Retinal pigment epithelial cell (primary cell): Measurements from ENCODE around the gene EXOC4.

Source experiments
- DNase-seq: peaks from one replicate; pipeline ENCODE4 v3.0.0-alpha.2; 2010; ENCODE audit warnings: low read depth
- H3K4me3 ChIP-seq: 2 replicates; pipeline ENCODE4 v1.5.1; 2011; ENCODE audit warnings: mild to moderate bottlenecking, low read length, control low read depth, moderate library complexity
- TF ChIP-seq, protein P1 (sequence below): conservative IDR thresholded peaks from 2 replicates; pipeline ENCODE4 v1.5.1; 2011; ENCODE audit warnings: low read depth, low read length, control low read depth, inconsistent platforms

The EXOC4 gene

DNA sequence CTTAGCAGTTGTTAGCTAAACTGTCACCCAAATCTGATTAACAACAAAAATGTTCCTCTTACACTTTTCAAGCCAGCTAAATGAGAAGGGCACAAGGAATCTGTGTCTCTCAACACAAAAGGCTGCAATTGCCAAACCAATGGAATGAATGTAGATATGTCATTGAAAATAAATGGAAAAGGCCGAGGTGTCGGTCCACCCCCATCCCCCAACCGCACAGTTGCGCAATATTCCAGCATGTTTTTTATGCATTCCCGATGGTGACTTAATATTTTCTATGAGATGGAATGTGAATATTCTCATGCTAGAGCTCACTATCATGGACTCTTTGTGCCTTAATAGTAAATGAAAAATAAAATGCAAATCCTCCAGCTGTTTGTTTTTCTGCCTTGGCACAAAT, 692.6 kb downstream of the EXOC4 start:
- H3K4me3 ChIP-seq, result no peak overlapping the region
- no peak for DNase-seq
- TF ChIP-seq, protein P1, sequence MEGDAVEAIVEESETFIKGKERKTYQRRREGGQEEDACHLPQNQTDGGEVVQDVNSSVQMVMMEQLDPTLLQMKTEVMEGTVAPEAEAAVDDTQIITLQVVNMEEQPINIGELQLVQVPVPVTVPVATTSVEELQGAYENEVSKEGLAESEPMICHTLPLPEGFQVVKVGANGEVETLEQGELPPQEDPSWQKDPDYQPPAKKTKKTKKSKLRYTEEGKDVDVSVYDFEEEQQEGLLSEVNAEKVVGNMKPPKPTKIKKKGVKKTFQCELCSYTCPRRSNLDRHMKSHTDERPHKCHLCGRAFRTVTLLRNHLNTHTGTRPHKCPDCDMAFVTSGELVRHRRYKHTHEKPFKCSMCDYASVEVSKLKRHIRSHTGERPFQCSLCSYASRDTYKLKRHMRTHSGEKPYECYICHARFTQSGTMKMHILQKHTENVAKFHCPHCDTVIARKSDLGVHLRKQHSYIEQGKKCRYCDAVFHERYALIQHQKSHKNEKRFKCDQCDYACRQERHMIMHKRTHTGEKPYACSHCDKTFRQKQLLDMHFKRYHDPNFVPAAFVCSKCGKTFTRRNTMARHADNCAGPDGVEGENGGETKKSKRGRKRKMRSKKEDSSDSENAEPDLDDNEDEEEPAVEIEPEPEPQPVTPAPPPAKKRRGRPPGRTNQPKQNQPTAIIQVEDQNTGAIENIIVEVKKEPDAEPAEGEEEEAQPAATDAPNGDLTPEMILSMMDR, result no peak

DNA sequence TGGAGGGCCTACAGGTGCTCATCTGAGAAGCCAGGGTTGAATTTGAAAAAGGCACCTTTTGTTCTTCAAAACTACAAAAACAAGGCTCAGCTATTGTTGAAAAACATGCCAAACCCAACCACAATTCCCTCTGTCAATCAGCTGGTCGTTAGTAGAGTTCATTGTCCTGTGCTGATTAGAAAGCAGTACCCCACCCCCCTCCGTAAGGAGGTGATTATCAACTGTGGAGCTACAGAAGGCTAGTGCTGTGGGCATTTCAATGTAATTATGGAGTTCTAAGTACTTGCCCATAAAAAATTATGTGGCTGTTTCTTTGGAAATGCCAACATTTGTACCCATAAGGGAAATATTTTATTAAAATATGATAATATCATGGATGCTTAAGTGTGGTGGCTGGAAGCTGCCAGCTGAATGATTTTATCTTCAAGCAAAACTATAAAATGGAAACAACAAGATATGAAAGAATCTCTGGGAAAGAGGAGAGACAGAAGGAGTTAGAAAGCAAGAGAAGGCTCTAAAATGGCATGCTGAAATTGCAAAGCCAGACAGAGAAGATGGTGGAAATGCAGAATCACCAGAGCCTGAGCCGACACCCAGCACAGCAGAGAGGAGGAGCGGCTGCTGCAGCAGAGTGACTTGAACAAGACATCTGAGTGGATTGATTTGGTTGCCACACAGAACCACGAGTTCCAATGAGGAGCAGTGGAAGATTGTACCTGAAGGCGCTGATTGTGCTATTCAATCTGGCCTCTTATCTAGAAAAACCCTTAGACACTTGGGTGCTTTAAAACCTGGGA, 694.8 kb downstream of the EXOC4 start:
- no peak for DNase-seq
- TF ChIP-seq, protein P1, result no peak
- H3K4me3 ChIP-seq, result no peak overlapping the region

DNA sequence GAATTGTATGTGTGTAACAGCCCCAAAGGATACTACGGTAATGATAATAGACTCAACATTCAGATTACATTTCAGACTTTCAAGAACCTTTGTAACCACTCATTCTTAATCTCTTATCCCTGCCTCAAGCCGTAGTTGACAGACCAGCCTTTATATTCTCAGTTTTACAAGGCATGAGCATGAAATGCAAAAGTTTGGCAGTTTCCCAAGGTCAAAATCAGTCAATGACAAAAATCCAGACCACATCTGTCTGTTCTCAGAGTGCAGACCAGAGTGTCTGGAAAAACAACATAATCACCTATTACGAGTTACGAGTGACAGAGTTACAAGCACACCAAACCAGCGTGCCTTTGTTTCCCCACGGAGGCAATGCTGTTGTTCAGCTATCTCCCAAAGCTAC, 695.7 kb downstream of the EXOC4 start:
- no peak for DNase-seq
- TF ChIP-seq, protein P1, result no peak
- H3K4me3 ChIP-seq, result no peak overlapping the region

DNA sequence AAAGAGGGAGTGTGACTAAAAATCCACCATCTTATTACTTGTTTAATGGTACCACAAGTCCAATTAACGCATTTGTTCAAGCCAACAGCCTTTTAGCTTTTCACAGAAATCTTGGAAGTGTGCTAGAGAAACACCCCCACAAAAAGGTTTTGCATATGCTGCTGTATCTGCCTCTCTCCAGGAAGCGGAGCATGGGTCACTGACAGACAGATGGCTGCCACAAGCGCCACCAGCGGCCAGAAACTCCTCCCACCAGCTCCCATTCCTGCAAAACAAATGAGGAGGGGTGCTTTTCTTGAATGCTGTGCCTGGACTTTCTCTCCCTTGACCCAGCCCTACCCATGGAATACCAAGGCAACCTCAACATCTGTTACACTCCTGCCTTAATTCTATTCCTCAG, 698.0 kb downstream of the EXOC4 start:
- no peak for DNase-seq
- TF ChIP-seq, protein P1, result no peak
- H3K4me3 ChIP-seq, result no peak overlapping the region

DNA sequence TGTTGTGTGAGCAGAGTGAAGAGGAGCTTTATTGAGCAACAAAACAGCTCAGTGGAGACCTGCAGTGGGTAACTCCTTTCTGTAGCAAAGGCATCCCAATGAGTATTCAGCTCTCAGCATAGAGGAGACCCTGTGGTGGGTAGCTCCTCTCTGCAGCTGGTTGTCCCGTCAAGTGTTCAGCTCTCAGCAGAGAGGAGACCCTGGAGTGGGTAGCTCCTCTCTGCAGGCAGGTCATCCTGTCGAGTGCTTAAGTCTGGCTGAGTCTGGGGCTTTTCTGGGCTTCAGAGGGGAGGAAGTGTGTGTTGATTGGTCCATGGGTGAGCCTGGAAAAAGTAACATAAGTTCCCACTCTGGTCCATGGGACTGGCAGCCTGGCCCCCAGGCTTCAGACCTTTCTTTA, 702.3 kb downstream of the EXOC4 start:
- no peak for DNase-seq
- TF ChIP-seq, protein P1, result no peak
- H3K4me3 ChIP-seq, result no peak overlapping the region

DNA sequence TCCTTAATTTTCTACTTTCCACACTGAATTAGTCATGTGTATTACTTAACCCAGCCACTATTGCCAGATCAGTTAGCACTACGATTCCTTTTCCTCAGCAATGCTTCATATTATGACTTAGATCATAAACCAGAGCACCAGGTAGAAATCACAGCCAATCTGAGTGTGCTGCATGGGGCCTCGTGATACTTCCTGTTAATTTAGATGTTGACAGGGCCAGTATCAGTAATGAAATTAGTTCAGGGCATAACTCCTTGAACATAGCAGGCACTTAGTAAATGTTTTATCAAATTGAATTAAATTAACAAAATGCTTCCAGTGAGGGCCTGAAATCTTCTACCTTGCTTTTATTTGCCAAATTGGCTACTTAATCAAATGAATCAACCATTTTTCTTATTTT, 705.0 kb downstream of the EXOC4 start:
- TF ChIP-seq, protein P1, result no peak
- no peak for DNase-seq
- H3K4me3 ChIP-seq, result no peak overlapping the region

DNA sequence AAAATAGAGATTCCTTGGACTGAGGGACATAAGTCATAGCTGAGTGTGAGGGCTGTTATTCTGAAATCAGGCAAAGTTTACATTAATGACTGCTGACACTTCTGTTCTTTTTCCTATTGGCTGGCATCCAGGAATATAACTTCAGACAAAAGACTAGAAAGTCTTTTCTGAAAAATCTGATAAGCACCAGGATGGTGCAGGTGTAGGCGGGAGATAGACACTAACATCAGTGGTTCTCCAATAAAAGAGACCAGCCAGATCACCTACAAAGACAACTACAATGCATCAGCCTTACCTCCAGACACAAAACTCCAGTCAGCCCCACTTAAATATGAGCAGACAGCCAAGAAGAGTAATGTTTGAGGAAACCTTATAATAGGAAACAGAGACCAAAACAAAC, 705.9 kb downstream of the EXOC4 start:
- TF ChIP-seq, protein P1, result no peak
- no peak for DNase-seq

More for the DNA sequence above, 705.9 kb downstream of the EXOC4 start:
- H3K4me3 ChIP-seq, result no peak overlapping the region
